Erythroblast (primary cell): ENCODE data around the gene SKIC2.
"Not testable (repeated sequence)": the region's sequence is repeated elsewhere in the genome, so short reads cannot be mapped to it uniquely, and the experiment has no call there.

Experiments used
- DNase-seq, 2 experiments: peaks; one replicate each; lab custom pipeline; 2025; lab: John Stamatoyannopoulos, UW
- GATA1 ChIP-seq: IDR thresholded peaks from 2 replicates; pipeline ENCODE4 v1.6.1; 2011; ENCODE audit warnings: low read depth, mild to moderate bottlenecking, control low read depth, low read length, moderate library complexity
- POLR2A ChIP-seq: IDR thresholded peaks from 2 replicates; pipeline ENCODE4 v1.6.1; 2011; ENCODE audit warnings: mild to moderate bottlenecking, low read length

The SKIC2 gene

GRCh38 chr6:31930962-31931361 is 28.0 kb upstream of the SKIC2 start:
- no peak for DNase-seq
- TF ChIP-seq GATA1 (no peak), POLR2A (no peak)

- DNase-seq = not testable (repeated sequence)
Observed at GRCh38 chr6:31932137-31932536, 26.8 kb upstream of the SKIC2 start.

GRCh38 chr6:31933537-31933936 is 25.4 kb upstream of the SKIC2 start:
- no peak for DNase-seq

GRCh38 chr6:31935021-31935420 is 24.0 kb upstream of the SKIC2 start:
- no peak for DNase-seq
- no peak for TF ChIP-seq GATA1
- no peak for TF ChIP-seq POLR2A

More at GRCh38 chr6:31933537-31933936, 25.4 kb upstream of the SKIC2 start:
- no peak for TF ChIP-seq POLR2A
- no peak for TF ChIP-seq GATA1

- no peak for TF ChIP-seq GATA1
- no peak for TF ChIP-seq POLR2A
Observed at GRCh38 chr6:31935823-31936222, 23.2 kb upstream of the SKIC2 start.

GRCh38 chr6:31940256-31940664 is 18.7 kb upstream of the SKIC2 start:
- DNase-seq = no peak
- TF ChIP-seq GATA1 (no peak), POLR2A (no peak)

More at GRCh38 chr6:31935823-31936222, 23.2 kb upstream of the SKIC2 start:
- no peak for DNase-seq

- TF ChIP-seq GATA1 (no peak), POLR2A (no peak)
- no peak for DNase-seq
Observed at GRCh38 chr6:31943742-31944141, 15.2 kb upstream of the SKIC2 start.

- TF ChIP-seq POLR2A (no peak), GATA1 (no peak)
- no peak for DNase-seq
Observed at GRCh38 chr6:31945154-31945506, 13.8 kb upstream of the SKIC2 start.

- no peak for DNase-seq
- TF ChIP-seq POLR2A (no peak), GATA1 (no peak)
Observed at GRCh38 chr6:31945507-31946369, 13.2 kb upstream of the SKIC2 start, which contains the start of gene CFB. Gene CFB (plus strand): TSS chr6:31946095. CDS start chr6:31946222, 127 bp downstream.

- no peak for DNase-seq
Observed at GRCh38 chr6:31946370-31946885, 12.5 kb upstream of the SKIC2 start.

GRCh38 chr6:31947070-31947675 is 11.8 kb upstream of the SKIC2 start:
- no peak for TF ChIP-seq POLR2A
- no peak for TF ChIP-seq GATA1

More at GRCh38 chr6:31946370-31946885, 12.5 kb upstream of the SKIC2 start:
- TF ChIP-seq GATA1 (no peak), POLR2A (no peak)

GRCh38 chr6:31947864-31948263 is 11.1 kb upstream of the SKIC2 start:
- no peak for DNase-seq
- TF ChIP-seq POLR2A (no peak), GATA1 (no peak)

More at GRCh38 chr6:31947070-31947675, 11.8 kb upstream of the SKIC2 start:
- no peak for DNase-seq

- no peak for DNase-seq
- no peak for TF ChIP-seq POLR2A
- TF ChIP-seq GATA1 = no peak
Observed at GRCh38 chr6:31948306-31948705, 10.7 kb upstream of the SKIC2 start.
